CD14-positive monocyte (primary cell): ENCODE data around the gene SLC25A25. TPM values are rescaled to one million over a fixed set of nuclear protein-coding genes. Genes with fewer than 3 reads are reported as not detected.

ENCODE experiments used
- DNase-seq, 3 donors: peaks; one replicate each; pipeline ENCODE4 v3.0.0-alpha.2; 2011 to 2022
- H2AFZ ChIP-seq: 2 replicates; pipeline ENCODE4 v1.6.0; 2012; ENCODE audit warnings: mild to moderate bottlenecking, low read depth, low read length, inconsistent platforms; ENCODE audit not compliant: insufficient read depth, poor library complexity, severe bottlenecking
- H3K27ac ChIP-seq, 2 donors: 1 replicate in 1 of 2; 2 replicates in 1 of 2; pipeline ENCODE4 v1.5.1; 2012 to 2013; ENCODE audit warnings: low read length in 2 of 2, control low read depth in 1 of 2, inconsistent platforms in 1 of 2, low read depth in 1 of 2, mild to moderate bottlenecking in 1 of 2
- H3K27me3 ChIP-seq, 2 donors: one replicate each; pipeline versions ENCODE4 v1.6.0 to v1.6.1; 2011 to 2013; ENCODE audit warnings: low read length in 2 of 2; ENCODE audit not compliant: control insufficient read depth in 2 of 2, insufficient read depth in 2 of 2
- H3K36me3 ChIP-seq, 2 donors: replicated peaks in 1 of 2; 1 replicate in 1 of 2; 2 replicates in 1 of 2; pipeline versions ENCODE4 v1.5.1 to v1.6.1; 2012 to 2013; ENCODE audit warnings: low read length in 2 of 2, control low read depth in 1 of 2, inconsistent platforms in 1 of 2, mild to moderate bottlenecking in 1 of 2; ENCODE audit not compliant: insufficient read depth in 2 of 2, control insufficient read depth in 1 of 2
- H3K4me1 ChIP-seq, 2 donors: 1 replicate in 1 of 2; 2 replicates in 1 of 2; pipeline versions ENCODE4 v1.5.1 to v1.6.1; 2012 to 2013; ENCODE audit warnings: low read length in 2 of 2, control low read depth in 1 of 2, inconsistent platforms in 1 of 2, mild to moderate bottlenecking in 1 of 2, moderate library complexity in 1 of 2; ENCODE audit not compliant: insufficient read depth in 2 of 2, control insufficient read depth in 1 of 2
- H3K4me2 ChIP-seq: replicated peaks from 2 replicates; pipeline ENCODE3; 2012; ENCODE audit warnings: low read length, moderate library complexity, mild to moderate bottlenecking; ENCODE audit not compliant: poor library complexity, severe bottlenecking; ENCODE audit errors: extremely low read depth
- H3K4me3 ChIP-seq, 3 experiments: fragments of 200-600 bp in 1 of 3; sonication (generic) in 1 of 3; replicated peaks in 1 of 3; 1 replicate in 2 of 3; 2 replicates in 1 of 3; pipeline ENCODE4 v1.5.1; 2011 to 2013; ENCODE audit warnings: low read length in 3 of 3, mild to moderate bottlenecking in 3 of 3, control low read depth in 2 of 3, low read depth in 2 of 3, inconsistent platforms in 1 of 3, moderate library complexity in 1 of 3
- H3K79me2 ChIP-seq: 2 replicates; pipeline ENCODE4 v1.6.0; 2012; ENCODE audit warnings: mild to moderate bottlenecking, control low read depth, inconsistent platforms, low read length, moderate library complexity; ENCODE audit not compliant: insufficient read depth
- H3K9ac ChIP-seq: 2 replicates; pipeline ENCODE4 v1.6.0; 2017; ENCODE audit warnings: low read length, mild to moderate bottlenecking; ENCODE audit not compliant: insufficient read depth, poor library complexity, severe bottlenecking
- H3K9me3 ChIP-seq, 2 donors: replicated peaks in 1 of 2; 1 replicate in 1 of 2; 2 replicates in 1 of 2; pipeline versions ENCODE4 v1.5.1 to v1.6.1; 2012 to 2013; ENCODE audit warnings: low read length in 2 of 2, control low read depth in 1 of 2; ENCODE audit not compliant: control insufficient read depth in 1 of 2, insufficient read depth in 1 of 2
- H4K20me1 ChIP-seq: 2 replicates; pipeline ENCODE4 v1.6.0; 2012; ENCODE audit warnings: mild to moderate bottlenecking, low read length, control low read depth, moderate library complexity; ENCODE audit not compliant: insufficient read depth
- H3K27ac Mint-ChIP-seq, 7 donors: one replicate each; pipeline ENCODE4 v1.8.0; 2020; ENCODE audit warnings: mild to moderate bottlenecking in 7 of 7, mixed read lengths in 7 of 7, moderate library complexity in 6 of 7, inconsistent platforms in 2 of 7
- H3K27me3 Mint-ChIP-seq, 3 donors: one replicate each; pipeline ENCODE4 v1.8.0; 2021 to 2022; ENCODE audit warnings: low read depth in 3 of 3, mild to moderate bottlenecking in 3 of 3, mixed read lengths in 3 of 3, moderate library complexity in 3 of 3, inconsistent platforms in 1 of 3
- H3K36me3 Mint-ChIP-seq, 2 donors: one replicate each; pipeline ENCODE4 v1.8.0; 2020; ENCODE audit warnings: mixed read lengths in 2 of 2, inconsistent platforms in 1 of 2, mild to moderate bottlenecking in 1 of 2
- H3K4me1 Mint-ChIP-seq: one replicate; pipeline ENCODE4 v1.8.0; 2020; ENCODE audit warnings: mild to moderate bottlenecking, mixed read lengths
- H3K4me3 Mint-ChIP-seq, 2 donors: one replicate each; pipeline ENCODE4 v1.8.0; 2020; ENCODE audit warnings: mild to moderate bottlenecking in 2 of 2, mixed read lengths in 2 of 2, moderate library complexity in 1 of 2
- H3K9me3 Mint-ChIP-seq, 7 donors: one replicate each; pipeline ENCODE4 v1.8.0; 2020 to 2022; ENCODE audit warnings: mixed read lengths in 7 of 7, mild to moderate bottlenecking in 6 of 7, moderate library complexity in 6 of 7, inconsistent platforms in 2 of 7
- CTCF ChIP-seq: fragments of 200-600 bp; IDR thresholded peaks from one replicate; pipeline ENCODE4 v1.8.0; 2022; ENCODE audit warnings: antibody characterized with exemption, mild to moderate bottlenecking
- WGBS: methylation state at CpG from one replicate; pipeline ENCODE4 v1.1.5; 2013; ENCODE audit warnings: missing lambda C conversion rate; ENCODE audit not compliant: insufficient coverage; 5-methylcytosine and 5-hydroxymethylcytosine counted together
- intact Hi-C, 2 donors: fragments of 100-400 bp; cut with micrococcal nuclease; formaldehyde crosslinking; loops; one replicate each; pipeline versions ENCODE4 v1.15.0 to v1.15.1; 2023
- polyA plus RNA-seq, 3 donors: library from polyadenylated mRNA; depleted of rRNA in 1 of 3; unstranded in 2 of 3; stranded (reverse) in 1 of 3; fragments of 300-500 nt in 2 of 3; fragments of >200 nt in 1 of 3; fragmentation: Illumina TruSeq in 2 of 3; gene quantifications; 1 replicate in 2 of 3; 2 replicates in 1 of 3; pipeline ENCODE4 v1.2.3, GENCODE V29; 2012 to 2021

SLC25A25 gene
- polyA plus RNA-seq, 3 donors, result 5.1 to 43.3 (median 6.3) TPM

GRCh38 chr9:128092199-128092977 lies 24.4 kb downstream of the SLC25A25 start:
- Mint-ChIP-seq H3K27ac (peak overlapping the region; percentile 97 to 100 (median 100)), H3K36me3 (peaks cover 9 to 38% of the 10 kb centered on the region in 2 donors), H3K27me3 (no peaks in the 10 kb centered on the region), H3K4me1 (peaks cover 64% of the 10 kb centered on the region), H3K9me3 (no peaks in the 10 kb centered on the region), H3K4me3 (no peak overlapping the region)
- Histone ChIP-seq H2AFZ (no peak overlapping the region), H3K27me3 (no peaks in the 10 kb centered on the region), H3K4me2 (peak overlapping the region; percentile 16), H3K27ac (peak overlapping the region; percentile 93 to 97), H4K20me1 (peaks cover 68% of the 10 kb centered on the region), H3K79me2 (peaks cover 88% of the 10 kb centered on the region), H3K9ac (no peak overlapping the region), H3K9me3 (no peaks in the 10 kb centered on the region), H3K4me1 (peaks cover 49 to 59% of the 10 kb centered on the region in 2 donors), H3K36me3 (peaks cover 4 to 8% of the 10 kb centered on the region in 2 donors), H3K4me3 (no peak overlapping the region)
- intact Hi-C loops, result loop anchor here in 1 of 2 donors (5.0 kb wide), 1 partner anchor 40 kb away; no protein-coding TSS in a partner anchor
- no peak for DNase-seq
- 93% methylated on average over 10 of the region's 16 CpGs for WGBS
- TF ChIP-seq CTCF, result no peak

GRCh38 chr9:128093011-128093410 lies 25.0 kb downstream of the SLC25A25 start:
- H3K4me1 ChIP-seq, result peaks cover 56 to 66% of the 10 kb centered on the region in 2 donors
- H2AFZ ChIP-seq, result no peak overlapping the region
- Mint-ChIP-seq H3K27ac (peak overlapping the region; percentile 97 to 100 (median 100)), H3K27me3 (no peaks in the 10 kb centered on the region), H3K4me3 (peak overlapping the region in 1 of 2 donors; percentile 78), H3K4me1 (peaks cover 68% of the 10 kb centered on the region), H3K9me3 (no peaks in the 10 kb centered on the region), H3K36me3 (peaks cover 9 to 32% of the 10 kb centered on the region in 2 donors)
- no peak for TF ChIP-seq CTCF
- H3K79me2 ChIP-seq, result peaks cover 88% of the 10 kb centered on the region
- WGBS, result 100% methylated on average over 3 of the region's 4 CpGs
- H3K27me3 ChIP-seq, result no peaks in the 10 kb centered on the region
- peaks cover 3 to 5% of the 10 kb centered on the region in 2 donors for H3K36me3 ChIP-seq
- peak overlapping the region; percentile 93 to 97 for H3K27ac ChIP-seq
- H4K20me1 ChIP-seq, result peaks cover 67% of the 10 kb centered on the region
- intact Hi-C loops, result loop anchor here in 1 of 2 donors (5.0 kb wide), 1 partner anchor 41 kb away; no protein-coding TSS in a partner anchor
- peak overlapping the region; percentile 60 for H3K9ac ChIP-seq
- no peaks in the 10 kb centered on the region for H3K9me3 ChIP-seq
- no peak overlapping the region for H3K4me3 ChIP-seq
- DNase-seq, result no peak
- H3K4me2 ChIP-seq, result peak overlapping the region; percentile 68
